Brain microvascular endothelial cell (primary cell): ENCODE measurements around the gene UBXN2A.

Experiments used
- DNase-seq: peaks from one replicate; pipeline ENCODE4 v3.0.0-alpha.2; 2020
- H3K27ac ChIP-seq: fragments of 250-450 bp; sonication (Bioruptor Pico); 2 replicates; pipeline ENCODE4 v1.5.1; 2020; ENCODE audit warnings: mild to moderate bottlenecking, moderate library complexity
- H3K27me3 ChIP-seq: fragments of 250-450 bp; sonication (Bioruptor Pico); replicated peaks from 2 replicates; pipeline ENCODE4 v1.5.1; 2020; ENCODE audit warnings: mild to moderate bottlenecking
- H3K36me3 ChIP-seq: fragments of 250-450 bp; sonication (Bioruptor Pico); replicated peaks from 2 replicates; pipeline ENCODE4 v1.5.1; 2020; ENCODE audit warnings: mild to moderate bottlenecking
- H3K4me3 ChIP-seq: 2 replicates; pipeline ENCODE4 v1.5.1; 2011; ENCODE audit warnings: low read depth, mild to moderate bottlenecking, control low read depth, low read length, moderate library complexity
- CTCF ChIP-seq: IDR thresholded peaks from 2 replicates; pipeline ENCODE4 v1.5.1; 2011; ENCODE audit warnings: low read depth, mild to moderate bottlenecking, moderate library complexity, low read length, control low read depth, inconsistent platforms; ENCODE audit errors: missing control alignments
- in situ Hi-C: cut with HindIII; loops from 2 replicates; pipeline ENCODE4 v1.10.0; 2017; ENCODE audit warnings: low sequenced_read_pairs, low pct_ligation_motif_present

UBXN2A gene

GRCh38 chr2:24008672-24009366 lies 68.6 kb downstream of the UBXN2A start:
- Histone ChIP-seq H3K27ac (no peak overlapping the region), H3K27me3 (no peaks in the 10 kb centered on the region), H3K36me3 (no peaks in the 10 kb centered on the region), H3K4me3 (no peak overlapping the region)
- no peak for DNase-seq
- no peak for TF ChIP-seq CTCF
- in situ Hi-C loops: no loop called here

- Histone ChIP-seq H3K27me3 (no peaks in the 10 kb centered on the region), H3K4me3 (peak overlapping the region; percentile 50), H3K36me3 (no peaks in the 10 kb centered on the region), H3K27ac (no peak overlapping the region)
- in situ Hi-C loops: no loop called here
- no peak for DNase-seq
- TF ChIP-seq CTCF: no peak
These were observed 69.1 kb downstream of the UBXN2A start for GRCh38 chr2:24009367-24009679.

GRCh38 chr2:24009680-24010476 lies 69.6 kb downstream of the UBXN2A start, which contains the start of gene MFSD2B:
Gene MFSD2B (plus strand): TSS chr2:24010085. CDS start chr2:24010097, 12 bp downstream.
- H3K27ac ChIP-seq: no peak within 1 kb of the TSS
- no peaks in the 10 kb centered on the region for H3K27me3 ChIP-seq
- DNase-seq: no peak
- in situ Hi-C loops: no loop called here
- no peak for TF ChIP-seq CTCF
- H3K36me3 ChIP-seq: no peaks in the 10 kb centered on the region
- peak within 1 kb of the TSS; percentile 50 for H3K4me3 ChIP-seq

GRCh38 chr2:24010477-24011249 lies 70.4 kb downstream of the UBXN2A start:
- no peaks in the 10 kb centered on the region for H3K36me3 ChIP-seq
- H3K4me3 ChIP-seq: peak overlapping the region; percentile 50
- DNase-seq: no peak
- H3K27me3 ChIP-seq: no peaks in the 10 kb centered on the region
- no peak for TF ChIP-seq CTCF
- H3K27ac ChIP-seq: no peak overlapping the region
- in situ Hi-C loops: no loop called here

- no peak overlapping the region for H3K27ac ChIP-seq
- no peak for DNase-seq
- TF ChIP-seq CTCF: no peak
- no peaks in the 10 kb centered on the region for H3K27me3 ChIP-seq
- no peak overlapping the region for H3K4me3 ChIP-seq
- no peaks in the 10 kb centered on the region for H3K36me3 ChIP-seq
- in situ Hi-C loops: no loop called here
These were observed 71.2 kb downstream of the UBXN2A start for GRCh38 chr2:24011250-24012104.
